Transverse colon (tissue), 4 donors: ENCODE data around the gene SLC35B2. TPM values are rescaled to one million over a fixed set of nuclear protein-coding genes. Genes with fewer than 3 reads are reported as not detected.

Source experiments
- DNase-seq: peaks from one replicate; pipeline ENCODE4 v3.0.0-alpha.2; 2019
- H3K27ac ChIP-seq, 4 donors: fragments of 200-600 bp; sonication (generic); 2 replicates each; pipeline ENCODE4 v1.5.1; 2016 to 2018; ENCODE audit warnings: inconsistent platforms in 4 of 4
- H3K27me3 ChIP-seq: fragments of 200-600 bp; sonication (generic); 2 replicates; pipeline ENCODE4 v1.5.1; 2017; ENCODE audit warnings: inconsistent platforms
- H3K36me3 ChIP-seq, 4 donors: fragments of 200-600 bp; sonication (generic); 2 replicates each; pipeline ENCODE4 v1.5.1; 2017 to 2019; ENCODE audit warnings: inconsistent platforms in 4 of 4
- H3K4me1 ChIP-seq, 4 donors: fragments of 200-600 bp; sonication (generic); 2 replicates each; pipeline ENCODE4 v1.5.1; 2017 to 2020; ENCODE audit warnings: inconsistent platforms in 4 of 4
- H3K4me3 ChIP-seq, 4 donors: fragments of 200-600 bp; sonication (generic); 1 replicate in 1 of 4; 2 replicates in 3 of 4; pipeline versions ENCODE4 v1.5.1 to v1.6.1; 2017 to 2019; ENCODE audit warnings: inconsistent platforms in 4 of 4
- H3K9me3 ChIP-seq, 2 donors: fragments of 200-600 bp; sonication (generic); 2 replicates each; pipeline ENCODE4 v1.5.1; 2017 to 2019; ENCODE audit warnings: inconsistent platforms in 2 of 2
- CTCF ChIP-seq, 5 experiments: fragments of 200-600 bp in 3 of 5; fragments of 450-650 bp in 2 of 5; sonication (generic) in 3 of 5; IDR thresholded peaks; 1 replicate in 2 of 5; 2 replicates in 3 of 5; pipeline ENCODE4 v1.5.1; 2016 to 2017; ENCODE audit warnings: antibody characterized with exemption in 5 of 5, inconsistent platforms in 3 of 5, mild to moderate bottlenecking in 2 of 5, moderate library complexity in 1 of 5
- EP300 ChIP-seq: sonication (generic); formaldehyde crosslinking; IDR thresholded peaks from one replicate; pipeline ENCODE4 v1.6.1; 2017; ENCODE audit warnings: antibody characterized with exemption, low read depth
- POLR2A ChIP-seq: fragments of 450-650 bp; IDR thresholded peaks from one replicate; pipeline ENCODE4 v1.6.1; 2016; ENCODE audit warnings: antibody characterized with exemption, mild to moderate bottlenecking, moderate library complexity
- POLR2AphosphoS5 ChIP-seq, 3 donors: sonication (generic); formaldehyde crosslinking; IDR thresholded peaks; one replicate each; pipeline ENCODE4 v1.6.1; 2016; ENCODE audit warnings: antibody characterized with exemption in 3 of 3
- WGBS, 2 donors: methylation state at CpG; one replicate each; pipeline ENCODE4 v1.1.5; 2018; ENCODE audit warnings: low coverage in 1 of 2; 5-methylcytosine and 5-hydroxymethylcytosine counted together
- in situ Hi-C, 4 donors: fragments of 200-750 bp; cut with MboI; loops; one replicate each; pipeline versions ENCODE4 v1.15.0 to v1.15.1; 2017; ENCODE audit warnings: low sequenced_read_pairs in 3 of 4, low pct_ligation_motif_present in 1 of 4, low pct_unique_long_range_greater_than_20kb in 1 of 4
- intact Hi-C: fragments of 100-400 bp; cut with DNase I; formaldehyde crosslinking; loops from one replicate; pipeline ENCODE4 v1.15.1; 2023; ENCODE audit warnings: low total_unique reads
- total RNA-seq, 4 donors: library from RNA; depleted of rRNA; stranded (reverse); fragments of >200 nt; gene quantifications; one replicate each; pipeline ENCODE4 v1.1.0, GENCODE V29; 2016

The SLC35B2 gene
- total RNA-seq, 4 donors from 2014 or later = 9.0 to 36.4 (median 22.5) TPM

DNA sequence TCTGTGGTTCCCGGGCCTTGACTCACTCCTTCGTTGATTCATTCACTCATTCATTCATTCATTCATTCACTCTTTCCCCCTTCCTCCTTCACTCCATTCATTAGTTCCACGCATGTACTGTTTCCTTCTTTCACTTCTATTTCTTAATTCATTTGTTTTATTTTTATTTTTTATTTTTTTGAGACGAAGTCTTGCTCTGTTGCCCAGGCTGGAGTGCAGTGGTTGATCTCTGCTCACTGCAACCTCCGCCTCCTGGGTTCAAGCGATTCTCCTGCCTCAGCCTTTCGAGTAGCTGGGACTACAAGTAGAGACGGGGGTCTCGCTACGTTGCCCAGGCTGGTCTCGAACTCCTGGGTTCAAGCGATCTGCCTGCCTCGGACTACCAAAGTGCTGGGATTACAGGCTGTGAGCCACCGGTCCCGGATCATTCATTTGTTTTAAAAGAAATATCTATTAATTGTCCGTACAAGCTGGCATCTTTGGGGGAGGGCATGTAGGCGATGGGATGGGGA, 8.4 kb upstream of the SLC35B2 start:
- Histone ChIP-seq H3K4me1 (peaks cover 16 to 43% (median 31%) of the 10 kb centered on the region in 4 donors), H3K36me3 (no peaks in the 10 kb centered on the region), H3K27me3 (peaks cover 26% of the 10 kb centered on the region), H3K9me3 (no peaks in the 10 kb centered on the region), H3K27ac (peak overlapping the region; percentile 80 to 90 (median 86)), H3K4me3 (peak overlapping the region in 3 of 4 donors; percentile 74 to 81 (median 78))
- 14 to 61% methylated on average over 5 to 17 of the region's 17 CpGs for WGBS, 2 donors
- in situ Hi-C loops = loop anchor here in 1 of 4 donors (10.0 kb wide), 1 partner anchor 69 kb away; no protein-coding TSS in a partner anchor
- intact Hi-C loops = no loop called here
- TF ChIP-seq POLR2AphosphoS5 (IDR thresholded peaks at IDR 0.05) = no peak
- no peak for TF ChIP-seq EP300
- TF ChIP-seq CTCF (IDR thresholded peaks at IDR 0.05) = no peak
- TF ChIP-seq POLR2A = no peak
- no peak for DNase-seq

- Histone ChIP-seq H3K4me1 (peaks cover 16 to 39% (median 27%) of the 10 kb centered on the region in 4 donors), H3K36me3 (no peaks in the 10 kb centered on the region), H3K27ac (peak within 1 kb of the TSS; percentile 80 to 90 (median 86)), H3K9me3 (no peaks in the 10 kb centered on the region), H3K4me3 (peak within 1 kb of the TSS; percentile 36 to 81 (median 76)), H3K27me3 (peaks cover 21% of the 10 kb centered on the region)
- intact Hi-C loops = no loop called here
- in situ Hi-C loops = loop anchor here in 1 of 4 donors (10.0 kb wide), 1 partner anchor 70 kb away; no protein-coding TSS in a partner anchor
- peak; percentile 96 for DNase-seq
- WGBS, 2 donors = 0 to 2% methylated on average over 3 to 54 of the region's 72 CpGs
- no peak for TF ChIP-seq EP300
- peak; percentile 83 to 90 (median 84) for TF ChIP-seq POLR2AphosphoS5 (IDR thresholded peaks at IDR 0.05)
- peak; percentile 57 for TF ChIP-seq POLR2A
- TF ChIP-seq CTCF (IDR thresholded peaks at IDR 0.05) = peak in 2 of 5 experiments; percentile 10 to 15
Observed at GRCh38 chr6:44265007-44265721, 7.8 kb upstream of the SLC35B2 start, which contains the start of gene NFKBIE. Gene NFKBIE, minus strand, starts transcription at chr6:44265551. Its CDS starts 205 bp downstream, at chr6:44265346.

- WGBS, 2 donors = 0 to 4% methylated on average over 2 to 13 of the region's 13 CpGs
- TF ChIP-seq POLR2AphosphoS5 (IDR thresholded peaks at IDR 0.05) (no peak), POLR2A (no peak), CTCF (IDR thresholded peaks at IDR 0.05) (no peak), EP300 (no peak)
- H3K36me3 ChIP-seq = peaks cover 0 to 4% (median 0%) of the 10 kb centered on the region in 4 donors
- no peaks in the 10 kb centered on the region for H3K9me3 ChIP-seq
- peak overlapping the region; percentile 80 to 90 (median 86) for H3K27ac ChIP-seq
- in situ Hi-C loops (loop anchor here in 1 of 4 donors (10.0 kb wide), 1 partner anchor 70 kb away; no protein-coding TSS in a partner anchor), intact Hi-C loops (no loop called here)
- H3K27me3 ChIP-seq = peaks cover 13% of the 10 kb centered on the region
- peak; percentile 72 for DNase-seq
- peaks cover 16 to 36% (median 26%) of the 10 kb centered on the region in 4 donors for H3K4me1 ChIP-seq
- H3K4me3 ChIP-seq = peak overlapping the region; percentile 36 to 81 (median 76)
Observed at GRCh38 chr6:44264154-44265006, 7.1 kb upstream of the SLC35B2 start.
